GM19467 (cell line): Measurements from ENCODE around the gene KRT77.
"Not testable (repeated sequence)": the region's sequence is repeated elsewhere in the genome, so short reads cannot be mapped to it uniquely, and the experiment has no call there.

Experiments used
- ATAC-seq: cut with Tn5 transposase; IDR thresholded peaks from one replicate; pipeline ENCODE4 v1.9.1; 2021; ENCODE audit warnings: mild to moderate bottlenecking, moderate library complexity; ENCODE audit not compliant: unreplicated experiment

The KRT77 gene

DNA sequence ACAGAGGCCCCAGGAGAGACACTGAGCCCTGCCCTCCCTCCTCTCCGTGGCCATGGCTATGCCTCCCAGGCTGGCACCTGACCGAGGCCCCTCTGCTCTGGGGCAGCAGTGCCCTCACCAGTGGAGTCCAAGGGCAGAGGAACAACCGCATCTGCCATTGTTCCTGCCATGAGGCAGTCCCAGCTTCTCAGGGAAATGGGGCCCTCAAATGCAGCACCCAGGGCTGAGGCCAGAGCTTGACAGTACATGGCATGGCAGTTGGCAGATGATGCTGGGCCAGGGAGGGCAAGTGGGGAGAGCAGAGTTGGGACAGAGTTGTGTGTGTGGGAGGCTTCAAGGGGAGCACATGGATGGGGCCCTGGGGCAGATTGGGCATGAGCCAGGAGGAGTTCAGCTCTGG is 21.1 kb upstream of the KRT77 start:
- ATAC-seq: no peak

DNA sequence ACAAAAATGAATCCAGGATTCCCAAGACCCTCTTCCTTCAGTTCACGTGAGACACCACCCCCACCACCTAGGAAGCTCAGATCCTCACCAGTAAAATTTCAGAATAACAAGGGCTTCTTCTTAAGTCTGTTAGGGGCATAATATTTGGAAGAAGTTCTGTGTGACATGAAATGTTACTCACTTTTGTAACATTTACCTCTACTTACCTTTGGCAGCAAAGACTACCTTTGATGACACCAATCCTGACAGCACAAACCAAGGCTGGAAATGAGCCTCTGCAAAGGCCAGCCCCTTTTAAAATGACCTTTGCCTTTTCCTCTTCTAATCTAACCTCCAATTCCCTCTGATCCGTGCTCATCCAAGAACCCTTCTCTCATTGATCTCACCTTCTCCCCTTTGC is 19.4 kb upstream of the KRT77 start:
- ATAC-seq: no peak

DNA sequence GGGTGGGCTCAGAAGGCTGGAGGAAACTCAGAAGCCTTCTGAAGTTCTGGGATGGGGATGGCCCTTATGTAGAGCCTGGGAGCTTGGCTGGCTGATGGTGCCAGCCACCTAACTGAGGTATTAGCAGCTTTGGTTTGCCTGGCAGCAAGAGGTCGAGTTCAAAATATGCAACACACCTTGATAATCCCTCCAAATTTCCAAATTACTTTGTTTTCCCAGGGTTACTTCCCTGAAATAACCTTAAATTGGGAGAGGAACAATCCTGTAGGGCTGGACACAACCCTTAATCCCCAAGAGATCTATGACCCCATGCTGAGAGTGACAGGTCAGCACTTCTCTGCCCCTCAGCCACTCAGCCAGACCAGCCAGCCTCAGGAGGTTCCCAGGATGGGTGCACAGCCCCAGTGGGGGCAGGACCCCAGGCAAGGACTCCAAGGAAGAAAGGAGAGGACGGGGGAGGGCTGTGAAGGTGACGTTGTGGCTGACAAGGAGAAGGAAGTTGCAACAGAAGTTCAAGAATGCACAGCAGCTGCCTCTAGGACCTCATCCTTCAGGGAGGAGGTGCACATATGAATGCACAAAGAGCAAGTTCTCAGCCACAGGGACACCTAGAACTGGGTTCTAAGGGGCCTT is 18.6 kb upstream of the KRT77 start:
- ATAC-seq: no peak

DNA sequence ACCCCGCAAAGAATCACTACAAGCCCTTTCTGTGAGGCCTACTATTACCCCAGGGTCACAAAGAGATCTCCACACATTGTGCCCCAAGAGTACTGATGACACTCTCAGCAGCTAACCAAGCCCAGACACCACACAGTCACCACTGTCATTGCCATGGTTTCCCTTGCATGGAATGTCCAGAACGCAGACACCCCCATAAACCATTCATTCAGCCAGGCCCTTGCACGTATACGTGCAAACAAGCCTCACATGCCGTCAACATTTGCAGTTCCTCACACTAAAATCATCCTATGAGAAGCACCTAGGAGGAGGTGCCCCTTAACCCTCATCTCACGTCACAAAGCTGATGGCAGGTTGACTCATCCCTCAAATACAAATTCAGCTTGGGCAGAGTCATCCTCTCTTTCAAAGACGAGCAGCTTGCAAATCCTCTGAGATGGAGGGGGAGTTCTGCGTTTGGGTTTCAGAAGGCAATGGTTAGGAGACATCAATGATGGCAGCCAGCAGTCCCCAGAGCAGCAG is 17.1 kb upstream of the KRT77 start:
- no peak for ATAC-seq

DNA sequence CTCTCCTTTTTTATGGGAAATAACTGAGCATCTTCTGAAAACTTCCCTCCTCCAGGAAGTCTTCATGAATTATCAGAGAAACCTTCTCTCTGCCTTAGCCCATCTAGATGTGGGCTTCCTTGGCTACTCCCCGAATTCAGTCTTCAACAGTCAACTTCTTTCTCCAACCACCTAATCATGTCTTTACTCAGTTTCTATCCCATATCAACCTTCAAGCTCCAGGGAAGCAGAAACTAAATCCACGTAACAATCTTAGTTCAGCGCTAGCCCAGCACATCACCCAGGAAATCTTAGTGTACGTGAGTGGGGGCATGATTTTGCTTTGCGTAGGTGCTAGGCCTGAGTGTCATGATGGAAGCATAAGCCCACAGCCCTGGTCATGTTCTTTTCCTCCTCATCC is 12.7 kb upstream of the KRT77 start:
- no peak for ATAC-seq

DNA sequence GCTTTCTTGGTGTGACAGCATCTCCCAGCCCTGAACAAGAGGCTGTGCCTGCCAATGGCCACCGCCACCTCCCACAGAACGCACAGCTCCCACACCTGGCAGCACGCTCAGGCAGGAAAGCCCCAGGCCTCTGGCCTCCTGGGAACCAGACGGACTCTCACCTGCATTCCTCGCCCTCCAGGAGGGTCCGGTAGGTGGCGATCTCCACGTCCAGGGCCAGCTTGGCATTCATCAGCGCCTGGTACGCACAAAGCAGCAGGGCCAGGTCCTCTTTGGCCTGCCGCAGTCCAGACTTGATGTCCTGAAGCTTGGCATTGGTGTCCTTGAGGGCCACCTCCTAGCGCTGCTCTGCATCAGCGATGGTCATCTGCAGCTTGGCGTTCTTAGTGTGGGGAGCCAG is 12.1 kb upstream of the KRT77 start:
- ATAC-seq: no peak

DNA sequence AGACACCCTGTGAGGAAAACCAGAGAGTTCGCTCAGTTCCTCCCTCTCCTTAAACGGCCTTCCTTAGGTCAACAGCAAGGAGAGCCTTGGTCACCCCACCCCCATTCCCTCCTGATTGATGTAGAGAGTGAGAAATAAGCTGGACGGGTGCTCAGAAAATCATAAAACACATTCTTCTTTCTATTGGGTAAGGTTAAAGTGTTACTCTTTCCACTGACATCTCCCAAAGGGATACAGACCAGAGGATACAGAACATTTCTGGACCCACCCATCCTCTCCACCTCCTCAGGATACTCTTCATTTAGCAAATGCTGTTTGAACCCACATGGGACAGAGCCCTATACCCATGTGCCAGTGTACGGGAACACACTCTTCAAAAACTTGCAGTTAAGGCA is 11.6 kb upstream of the KRT77 start:
- no peak for ATAC-seq

DNA sequence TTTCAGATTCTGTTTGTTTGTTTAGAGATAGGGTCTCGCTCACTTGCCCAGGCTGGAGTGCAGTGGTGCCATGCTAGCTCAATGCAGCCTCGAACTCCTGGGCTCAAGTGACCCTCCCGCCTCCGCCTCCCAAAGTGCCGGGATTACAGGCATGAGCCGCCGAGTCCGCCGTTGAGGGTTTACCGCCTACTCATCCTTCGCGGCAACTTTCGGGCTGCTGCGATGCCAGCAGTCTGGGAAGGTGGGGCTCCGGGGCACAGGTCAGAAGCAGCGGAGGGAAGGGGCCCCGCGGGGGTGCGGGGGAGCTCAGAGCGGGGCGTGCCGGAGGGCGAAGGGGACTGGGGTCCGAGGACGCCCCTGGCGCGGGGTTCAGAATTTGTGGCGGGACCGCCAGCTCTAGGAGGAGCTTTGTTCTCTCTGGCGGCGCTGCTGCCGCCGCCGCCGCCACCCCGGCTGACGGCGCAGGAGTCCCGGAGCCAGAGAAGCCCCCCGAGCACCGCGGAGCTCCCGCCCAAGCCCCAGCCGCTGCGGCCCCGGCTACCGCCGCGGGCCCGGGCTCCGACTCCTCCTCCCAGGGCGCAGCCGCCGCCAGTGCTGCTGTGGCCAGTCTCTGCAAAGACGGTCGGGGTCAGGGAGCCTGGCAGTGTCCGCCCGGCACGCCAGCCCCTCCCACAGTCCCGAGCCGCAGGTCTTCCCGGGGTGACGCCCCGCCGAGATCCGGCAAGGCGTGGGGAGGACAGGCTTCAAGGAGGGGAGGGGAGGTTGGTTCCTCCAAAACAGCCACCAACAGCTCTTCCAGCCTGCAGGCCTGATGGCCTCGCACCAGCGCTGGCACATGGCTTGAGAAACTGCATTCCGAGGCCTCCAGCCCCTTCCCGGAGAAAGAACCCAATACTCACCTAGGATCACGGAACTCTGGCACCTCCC is 10.9 kb upstream of the KRT77 start:
- no peak for ATAC-seq

DNA sequence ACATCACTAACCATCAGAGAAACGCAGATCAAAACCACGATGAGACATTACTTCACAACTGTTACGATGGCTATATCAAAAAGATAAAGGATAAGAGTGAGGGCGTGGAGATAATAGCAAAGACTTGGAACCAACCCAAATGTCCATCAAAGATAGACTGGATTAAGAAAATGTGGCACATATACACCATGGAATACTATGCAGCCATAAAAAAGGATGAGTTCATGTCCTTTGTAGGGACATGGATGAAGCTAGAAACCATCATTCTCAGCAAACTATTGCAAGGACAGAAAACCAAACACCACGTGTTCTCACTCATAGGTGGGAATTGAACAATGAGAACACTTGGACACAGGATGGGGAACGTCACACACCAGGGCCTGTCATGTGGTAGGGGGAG is 8.8 kb upstream of the KRT77 start:
- not testable (repeated sequence) for ATAC-seq

DNA sequence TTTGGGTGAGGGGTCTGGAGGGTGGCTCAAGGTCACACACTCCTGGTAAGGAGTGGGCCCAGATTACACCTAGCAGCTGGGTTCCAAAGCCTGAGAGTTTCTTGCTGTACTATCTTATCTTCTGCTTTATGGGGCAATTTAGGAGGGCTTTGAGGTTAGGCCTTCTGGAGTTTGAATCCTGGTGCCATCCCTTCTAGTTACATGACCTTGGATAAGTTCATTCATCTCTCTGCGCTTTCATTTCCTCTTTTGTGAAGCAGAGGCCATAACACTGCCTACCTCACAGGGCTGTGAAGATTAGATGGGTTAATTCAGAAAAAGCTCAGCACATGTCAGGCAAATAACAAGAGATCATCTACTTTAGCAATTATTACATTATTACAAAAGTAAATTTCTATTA is 7.4 kb upstream of the KRT77 start:
- ATAC-seq: no peak

DNA sequence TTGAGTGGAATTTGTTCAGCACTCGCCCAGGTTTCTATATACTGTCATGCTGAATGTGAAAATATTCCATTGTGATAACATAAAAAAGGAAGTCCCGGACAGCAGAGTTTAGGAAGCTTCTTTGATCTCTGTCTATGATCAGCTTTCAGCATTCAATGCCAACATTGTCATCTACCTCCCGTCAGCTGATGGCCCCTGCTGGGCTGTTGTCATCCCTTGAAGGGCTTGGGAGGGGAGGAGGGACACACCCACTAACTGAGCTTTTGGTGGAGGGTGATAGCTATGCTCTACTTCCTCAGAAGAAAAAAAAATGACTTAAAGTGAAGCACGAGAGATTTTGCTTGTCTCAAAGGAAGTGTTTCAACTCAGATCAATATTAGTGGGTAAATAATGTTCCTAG is 4.7 kb upstream of the KRT77 start:
- no peak for ATAC-seq

DNA sequence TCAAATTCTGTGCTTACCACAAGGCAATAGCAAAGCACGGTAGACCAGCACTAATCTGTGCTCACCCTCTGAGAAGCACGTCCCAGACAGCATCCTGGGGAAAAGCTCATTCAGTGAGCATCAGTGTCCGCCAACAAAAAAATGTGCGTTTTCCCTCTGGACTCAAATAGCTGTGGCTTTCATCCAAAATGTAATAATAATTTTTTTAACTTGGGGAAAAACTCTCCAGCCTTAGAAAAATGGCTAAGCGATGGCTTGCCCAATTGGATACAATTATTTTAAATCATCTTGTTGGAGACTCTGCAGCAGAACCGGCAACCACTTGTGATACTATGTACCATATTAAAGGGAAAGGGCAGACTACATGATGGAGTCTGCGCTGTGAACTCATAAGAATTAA is 1.1 kb upstream of the KRT77 start:
- ATAC-seq: no peak

DNA sequence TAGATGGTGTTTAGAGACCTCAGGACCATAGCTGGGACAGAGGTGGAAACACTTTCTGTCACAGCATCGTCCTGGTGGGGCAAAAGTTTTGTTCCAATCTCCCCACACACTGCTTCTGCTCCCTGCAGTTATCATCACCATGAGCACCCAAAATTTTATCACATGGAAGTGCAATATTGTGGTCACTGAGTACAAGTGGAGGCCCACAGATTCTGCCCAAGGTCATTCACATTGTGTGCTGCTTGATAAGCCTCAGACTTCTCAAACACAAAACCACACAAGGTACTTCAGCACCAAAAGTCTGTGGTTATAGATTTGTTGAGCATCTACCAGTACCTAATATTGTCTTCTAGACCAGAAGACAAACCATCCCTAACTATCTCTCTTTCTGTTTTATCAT is 554 bp upstream of the KRT77 start:
- ATAC-seq: no peak

DNA sequence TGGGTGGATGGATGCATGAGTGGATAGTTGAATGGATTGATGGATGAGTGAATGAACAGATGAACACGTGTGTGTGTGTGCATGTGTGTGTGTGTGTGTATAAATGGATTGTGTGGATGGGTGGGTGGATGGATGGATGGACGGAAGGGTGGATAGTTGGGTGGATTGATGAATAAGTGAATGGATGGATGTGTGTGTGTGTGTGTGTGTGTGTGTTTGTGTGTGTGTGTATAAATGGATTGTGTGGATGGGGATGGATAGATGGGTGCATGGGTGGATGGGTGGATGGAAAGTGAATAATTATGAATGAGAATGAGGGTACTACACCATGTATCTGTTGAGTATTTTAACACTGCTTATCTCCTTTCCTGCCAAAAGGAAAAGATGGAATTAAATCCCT is 986 bp downstream of the KRT77 start:
- no peak for ATAC-seq

DNA sequence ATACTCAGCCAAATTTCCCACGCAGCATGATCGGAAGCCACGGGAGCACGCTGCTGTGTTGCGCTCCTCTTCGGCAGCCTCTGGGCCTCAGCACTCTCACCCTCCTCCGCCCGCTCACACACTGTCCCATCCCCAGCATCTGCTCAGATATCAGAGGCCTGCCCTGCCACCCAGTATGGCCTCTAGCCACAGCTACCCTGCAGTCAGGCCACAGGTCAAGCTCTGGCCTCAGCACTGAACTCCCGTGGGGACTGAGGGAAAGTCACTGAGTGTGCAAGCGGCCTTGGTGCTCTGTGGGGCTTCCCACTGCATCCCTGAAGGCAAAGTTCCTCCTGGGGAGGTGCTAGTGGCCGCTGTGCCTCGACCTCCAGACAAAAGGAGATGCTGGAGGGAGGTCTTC is 2.0 kb downstream of the KRT77 start:
- no peak for ATAC-seq

DNA sequence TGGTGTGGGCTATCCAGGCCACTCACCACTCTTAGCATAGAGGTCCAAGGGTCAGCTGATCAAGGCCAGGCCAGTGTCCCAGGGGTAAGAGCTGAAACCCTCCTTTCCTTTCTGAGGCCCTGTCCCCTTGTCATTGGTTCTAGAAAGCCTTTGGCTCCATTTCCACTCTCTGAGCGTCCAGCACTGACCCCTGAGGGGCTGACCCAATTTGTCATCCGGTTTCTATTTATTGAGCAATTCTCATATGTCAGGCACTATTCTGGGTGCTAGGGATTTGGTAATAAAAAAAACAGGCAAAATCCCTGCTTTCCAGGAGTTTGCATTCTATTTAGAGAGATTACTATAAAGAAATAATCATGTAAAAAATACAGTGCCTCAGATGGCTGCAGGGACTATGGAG is 3.4 kb downstream of the KRT77 start:
- no peak for ATAC-seq

DNA sequence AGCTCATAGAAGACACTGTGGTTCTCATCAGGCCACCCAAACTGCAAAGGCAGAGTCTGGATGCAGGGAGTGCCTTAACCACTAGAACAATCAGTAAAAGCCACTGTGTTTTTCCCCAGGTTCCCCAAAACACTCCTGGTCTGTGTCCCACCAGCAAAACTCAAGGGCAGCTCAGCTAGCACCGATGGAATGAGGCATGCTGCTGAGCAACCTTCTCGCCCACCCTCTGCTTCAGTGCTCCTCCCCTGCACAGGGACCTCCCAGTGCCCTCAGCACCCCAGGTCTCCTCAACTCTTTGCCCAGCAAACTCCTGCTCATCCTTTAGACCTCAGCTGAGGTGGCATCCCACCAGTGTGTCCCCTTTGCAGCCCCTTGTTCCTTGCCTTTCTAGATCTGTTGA is 4.0 kb downstream of the KRT77 start:
- ATAC-seq: no peak

DNA sequence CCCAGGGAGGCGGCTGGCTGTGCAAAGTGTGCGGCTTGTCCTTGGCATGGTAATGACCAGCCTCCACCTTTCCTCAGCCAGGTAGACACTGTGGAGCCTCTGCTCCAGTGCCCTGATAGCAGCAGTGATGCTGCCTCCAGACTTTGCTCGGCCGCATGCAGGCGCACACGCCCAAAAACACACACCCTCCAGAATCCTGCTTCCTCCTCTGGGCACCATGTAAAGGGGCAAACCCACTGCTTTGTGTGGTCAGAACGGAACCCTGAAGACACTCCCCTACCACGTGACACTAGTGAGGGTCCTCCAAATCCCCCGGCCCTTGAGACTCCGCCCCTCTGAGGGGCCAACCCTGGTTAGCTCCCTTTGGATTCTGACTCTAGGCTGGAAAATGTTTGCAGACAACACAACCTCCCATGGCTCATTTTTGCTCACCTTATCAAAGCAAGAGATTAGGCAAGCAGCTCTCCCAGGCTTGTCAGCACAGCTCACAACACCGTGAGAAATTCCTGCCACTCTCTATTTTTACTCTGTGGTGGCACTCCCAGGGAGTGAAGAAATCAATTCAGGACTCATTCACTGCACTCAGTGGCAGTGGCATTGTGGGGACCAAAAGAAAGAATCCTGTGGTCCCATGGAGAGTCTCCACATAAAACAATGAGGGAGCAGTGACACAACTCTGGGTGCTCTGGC is 4.5 kb downstream of the KRT77 start:
- ATAC-seq: no peak

DNA sequence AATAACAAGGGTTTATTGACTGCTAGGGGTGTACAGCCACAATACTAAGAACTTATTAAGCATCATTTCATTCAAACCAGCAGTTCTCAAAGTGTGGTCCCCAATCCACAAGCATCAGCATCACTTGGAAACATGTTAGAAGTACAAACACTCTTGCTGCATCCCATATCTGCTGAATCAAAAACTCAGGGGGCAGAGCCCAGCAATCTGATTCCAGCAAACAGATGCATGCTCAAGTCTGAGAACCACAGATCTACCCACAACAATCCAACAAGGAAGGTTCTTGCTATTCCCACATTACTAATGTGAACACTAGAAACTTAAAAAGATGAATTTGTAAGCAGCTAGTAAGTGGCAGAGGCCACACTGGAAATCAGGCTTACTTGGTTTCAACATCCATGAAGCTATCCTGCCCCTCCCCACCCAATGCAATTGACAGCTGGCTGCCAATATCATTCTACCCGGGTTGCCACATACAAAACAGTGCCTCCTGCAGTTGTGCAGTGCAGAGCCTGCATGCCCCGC is 6.2 kb downstream of the KRT77 start:
- no peak for ATAC-seq

DNA sequence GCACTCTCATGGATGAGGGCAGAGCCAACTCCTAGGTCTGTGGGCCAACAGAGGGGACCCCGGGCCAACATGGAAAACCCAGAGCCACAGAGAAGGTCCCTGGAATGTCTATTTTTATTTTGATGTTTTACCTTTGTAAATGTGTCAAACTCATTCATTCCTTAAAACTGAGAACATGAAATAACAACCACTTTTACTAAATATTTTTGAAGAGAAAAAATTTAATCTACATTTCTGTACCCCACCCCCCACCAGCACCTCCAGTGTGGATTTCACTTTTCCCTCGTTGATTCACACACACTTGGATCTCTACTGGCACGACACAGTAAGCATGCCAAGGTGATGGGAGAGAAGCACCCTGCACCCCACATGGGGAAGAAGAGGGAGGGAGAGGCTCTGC is 6.7 kb downstream of the KRT77 start:
- no peak for ATAC-seq

DNA sequence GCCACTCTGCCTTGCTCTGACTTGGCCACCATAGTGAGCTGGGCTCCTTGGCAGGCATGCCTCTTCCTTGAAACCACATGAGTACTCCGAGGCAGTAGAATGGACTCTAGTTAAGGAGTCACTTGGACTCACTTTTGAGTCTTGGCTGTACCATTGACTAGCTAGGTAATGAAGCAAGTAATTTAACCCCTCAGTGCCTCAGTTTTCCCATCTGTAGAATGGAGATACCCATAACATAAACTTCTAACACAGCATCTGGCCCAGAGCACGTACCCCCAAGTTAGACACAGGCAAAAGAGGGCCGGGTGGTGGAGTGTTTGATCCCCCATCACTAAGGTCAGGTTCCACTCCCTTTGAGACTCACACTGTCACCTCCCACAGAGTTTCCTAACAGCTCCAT is 8.3 kb downstream of the KRT77 start:
- no peak for ATAC-seq

DNA sequence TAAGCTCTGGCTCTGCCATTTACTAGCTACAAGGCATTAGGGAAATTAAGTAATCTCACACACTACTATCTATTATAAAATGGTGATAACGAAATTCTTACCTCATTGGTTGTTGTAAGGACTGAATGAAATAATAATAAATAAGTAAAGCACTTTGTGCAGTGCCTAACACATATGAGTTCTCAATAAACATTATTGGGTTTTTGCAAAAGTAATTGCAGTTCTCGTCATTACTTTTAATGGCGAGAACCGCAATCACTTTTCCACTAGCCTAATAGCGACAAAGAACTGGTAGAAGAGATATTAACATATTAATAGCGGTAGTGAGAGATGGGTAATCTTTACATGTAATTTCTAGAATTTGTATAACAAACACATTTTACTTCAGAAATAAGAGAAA is 9.2 kb downstream of the KRT77 start:
- ATAC-seq: no peak
